Measurements from ENCODE around the gene NPR1.

DNA sequence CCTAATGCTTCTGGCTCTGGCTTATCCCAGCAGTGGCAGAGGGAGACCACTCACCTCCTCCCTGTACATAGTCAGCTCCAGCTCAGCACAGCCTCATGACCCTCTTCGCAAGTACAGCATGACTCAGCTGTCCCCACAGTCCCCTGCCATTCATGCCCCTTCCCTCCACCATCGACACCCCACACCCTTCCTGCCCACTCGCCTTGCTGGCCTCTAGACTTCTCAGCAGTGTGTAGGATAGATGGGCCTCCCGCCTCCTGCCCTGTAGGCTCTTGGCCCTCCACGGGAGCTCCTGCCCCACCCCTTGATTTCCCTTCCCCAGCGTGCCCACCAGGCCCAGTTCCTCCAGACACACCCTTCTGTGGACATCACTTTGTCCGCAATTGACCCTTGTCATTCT, 9.8 kb downstream of the NPR1 start:
- no peak for TF ChIP-seq CTCF (IDR thresholded peaks at IDR 0.05)
- TF ChIP-seq EP300 (IDR thresholded peaks at IDR 0.05) = no peak
